SH-SY5Y (cell line): ENCODE data around the gene GNL3.

ENCODE experiments used
- GATA2 ChIP-seq: IDR thresholded peaks from 2 replicates; pipeline ENCODE4 v1.6.1; 2011; ENCODE audit warnings: mild to moderate bottlenecking, low read depth, low read length
- GATA3 ChIP-seq: IDR thresholded peaks from 2 replicates; pipeline ENCODE4 v1.6.1; 2011; ENCODE audit warnings: low read depth, mild to moderate bottlenecking, low read length, moderate library complexity

The GNL3 gene

DNA sequence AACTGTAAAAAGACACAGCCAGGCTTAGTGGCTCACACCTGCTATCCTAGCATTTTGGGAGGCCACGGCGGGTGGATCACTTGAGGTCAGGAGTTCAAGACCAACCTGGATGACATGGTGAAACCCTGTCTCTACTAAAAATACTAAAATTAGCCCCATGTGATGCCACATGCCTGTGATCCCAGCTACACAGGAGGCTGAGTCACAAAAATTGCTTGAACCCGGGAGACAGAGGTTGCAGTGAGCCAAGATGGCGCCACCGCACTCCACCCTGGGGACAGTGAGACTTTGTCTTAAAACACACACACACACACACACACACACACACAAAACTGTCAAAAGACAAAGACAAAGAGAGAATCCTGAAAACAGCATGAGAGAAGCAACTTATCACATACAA is 38.1 kb downstream of the GNL3 start:
- TF ChIP-seq GATA2, result no peak
- TF ChIP-seq GATA3, result no peak

DNA sequence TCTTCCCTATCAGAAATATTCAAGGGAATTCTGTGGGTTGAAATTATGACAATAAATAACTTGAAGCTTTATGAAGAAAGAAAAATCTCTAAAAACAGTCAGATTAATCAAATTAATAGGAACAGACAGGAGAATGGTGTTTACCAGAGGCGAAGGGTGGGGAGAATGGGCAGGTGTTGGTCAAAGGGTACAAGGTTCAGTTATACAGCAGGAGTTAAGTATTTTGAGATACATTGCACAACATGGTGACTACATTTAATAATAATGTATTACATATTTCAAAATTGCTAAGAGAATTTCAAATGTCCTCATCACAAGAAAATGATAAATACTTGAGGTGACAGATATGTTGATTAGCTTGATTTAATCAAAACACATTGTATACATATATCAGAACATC is 38.7 kb downstream of the GNL3 start:
- no peak for TF ChIP-seq GATA2

DNA sequence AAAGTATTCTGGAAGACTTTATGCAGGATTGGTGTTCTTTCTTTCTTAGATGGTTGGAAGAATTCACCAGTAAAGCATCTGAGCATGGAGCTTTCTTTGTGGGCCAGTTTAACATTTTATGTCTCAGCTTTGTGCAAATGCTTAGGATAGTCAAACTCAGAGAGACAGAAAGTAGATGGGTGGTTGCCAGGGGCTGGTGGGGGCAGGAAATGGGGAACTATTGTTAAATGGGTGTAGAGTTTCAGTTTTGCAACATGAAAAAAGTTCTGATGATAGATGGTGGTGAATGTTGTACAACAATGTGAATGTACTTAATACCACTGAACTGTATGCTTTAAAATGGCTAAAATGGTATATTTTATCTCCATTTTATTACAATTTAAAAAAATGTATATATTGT is 44.8 kb downstream of the GNL3 start:
- TF ChIP-seq GATA2 (no peak), GATA3 (no peak)

DNA sequence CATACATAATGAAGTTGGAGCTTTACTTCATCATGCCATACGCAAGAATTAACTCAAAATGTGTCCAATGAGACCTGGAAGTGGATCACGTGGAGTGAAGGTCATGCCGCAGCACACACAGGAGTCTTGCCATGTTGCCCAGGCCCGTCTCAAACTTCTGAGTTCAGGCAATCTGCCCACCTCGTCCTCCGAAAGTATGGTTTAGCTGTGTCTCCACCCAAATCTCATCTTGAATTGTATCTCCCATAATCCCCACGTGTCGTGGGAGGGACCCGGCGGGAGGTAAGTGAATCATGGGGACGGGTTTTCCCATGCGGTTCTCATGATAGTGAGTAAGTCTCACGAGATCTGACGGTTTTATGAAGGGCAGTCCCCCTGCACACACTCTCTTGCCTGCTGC is 45.8 kb downstream of the GNL3 start:
- TF ChIP-seq GATA3 (no peak), GATA2 (no peak)

DNA sequence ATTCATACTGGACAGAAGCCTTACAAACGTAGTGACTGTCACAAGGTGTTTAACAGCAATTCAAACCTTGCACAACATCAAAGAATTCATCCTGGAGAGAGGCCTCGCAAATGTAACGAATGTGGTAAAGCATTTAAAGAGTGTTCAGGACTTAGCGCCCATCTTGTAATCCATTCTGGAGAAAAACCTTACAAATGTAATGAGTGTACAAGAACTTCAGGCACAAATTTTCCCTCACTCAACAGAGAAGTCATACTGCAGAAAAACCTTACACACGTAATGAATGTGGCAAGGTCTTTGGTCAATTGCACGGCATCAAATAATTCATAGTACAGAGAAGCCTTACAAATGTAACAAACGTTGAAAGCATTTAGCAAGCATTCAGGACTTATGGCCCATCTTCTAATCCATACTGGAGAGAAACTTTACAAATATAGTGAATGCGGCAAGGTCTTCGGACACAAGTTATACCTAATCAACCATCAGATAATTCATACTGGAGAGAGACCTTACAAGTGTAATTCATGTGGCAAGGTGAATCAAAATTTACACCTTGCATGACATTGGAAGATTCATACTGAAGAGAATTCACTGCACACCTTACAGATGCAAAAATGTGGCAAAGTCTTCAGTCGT is 47.5 kb downstream of the GNL3 start:
- no peak for TF ChIP-seq GATA3
- no peak for TF ChIP-seq GATA2

DNA sequence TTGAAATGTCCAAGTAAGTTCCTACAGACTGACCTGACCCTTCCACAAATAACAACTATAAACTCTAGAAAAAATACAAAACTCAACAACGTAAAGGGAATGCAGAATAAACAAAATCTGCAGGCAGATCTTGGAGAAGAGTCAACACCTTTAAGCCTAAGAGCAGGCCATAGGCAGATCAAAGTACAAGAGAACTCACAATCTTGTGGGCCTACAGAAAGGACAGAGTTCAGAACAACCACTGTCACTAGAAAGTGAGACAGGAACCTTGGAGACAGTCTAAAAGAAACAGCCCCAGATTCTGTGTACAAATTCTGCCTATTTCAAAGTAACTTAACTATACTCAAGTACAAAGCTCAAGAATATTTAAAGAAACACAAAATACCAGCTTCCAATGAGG is 53.9 kb downstream of the GNL3 start:
- TF ChIP-seq GATA3 (no peak), GATA2 (no peak)

DNA sequence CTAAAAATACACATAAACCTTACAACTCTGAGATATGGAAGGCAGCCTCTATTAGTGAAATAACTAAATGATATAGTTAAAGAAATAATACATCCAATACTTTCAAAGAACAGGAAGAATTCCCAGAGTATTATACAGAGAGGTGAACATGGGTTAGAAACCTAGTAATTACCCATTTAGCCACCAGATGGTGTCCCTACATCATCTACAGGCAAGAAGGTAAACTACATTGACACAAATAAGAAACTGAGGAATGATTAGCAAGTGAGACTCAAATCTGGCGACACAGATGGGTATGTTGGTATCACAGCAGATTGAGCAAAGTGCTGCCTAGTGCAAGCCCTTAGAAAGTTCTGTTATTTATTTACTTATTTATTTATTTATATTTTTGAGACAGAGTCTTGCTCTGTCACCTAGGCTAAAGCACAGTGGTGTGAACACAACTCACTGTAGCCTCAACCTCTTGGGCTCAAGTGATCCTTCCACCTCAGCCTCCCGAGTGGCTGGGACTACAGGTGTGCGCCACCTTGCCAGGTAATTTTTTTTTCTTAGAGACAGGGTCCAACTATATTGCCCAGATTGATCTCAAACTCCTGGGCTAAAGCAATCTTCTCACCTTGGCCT is 56.7 kb downstream of the GNL3 start:
- TF ChIP-seq GATA3, result no peak
- TF ChIP-seq GATA2, result no peak

DNA sequence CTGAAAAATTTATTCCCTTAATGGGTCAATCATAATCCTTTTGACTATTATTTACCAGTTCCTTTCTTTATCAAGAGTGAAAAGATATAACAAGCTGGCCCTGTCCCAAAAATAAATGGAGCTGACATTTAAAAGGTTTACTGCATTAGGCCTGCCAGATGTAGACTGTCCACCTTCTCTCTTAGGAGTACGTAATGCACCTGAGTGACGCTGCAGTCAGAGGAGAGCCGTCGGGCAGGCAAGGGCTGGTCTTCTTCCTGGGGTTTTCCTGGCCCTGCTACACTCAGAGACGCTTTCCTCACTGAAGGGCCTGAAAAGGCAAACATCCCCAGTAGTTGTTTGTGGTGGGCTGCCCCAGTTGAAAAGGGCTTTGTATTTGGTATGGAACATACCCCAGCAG is 57.3 kb downstream of the GNL3 start:
- TF ChIP-seq GATA2 (no peak), GATA3 (no peak)

DNA sequence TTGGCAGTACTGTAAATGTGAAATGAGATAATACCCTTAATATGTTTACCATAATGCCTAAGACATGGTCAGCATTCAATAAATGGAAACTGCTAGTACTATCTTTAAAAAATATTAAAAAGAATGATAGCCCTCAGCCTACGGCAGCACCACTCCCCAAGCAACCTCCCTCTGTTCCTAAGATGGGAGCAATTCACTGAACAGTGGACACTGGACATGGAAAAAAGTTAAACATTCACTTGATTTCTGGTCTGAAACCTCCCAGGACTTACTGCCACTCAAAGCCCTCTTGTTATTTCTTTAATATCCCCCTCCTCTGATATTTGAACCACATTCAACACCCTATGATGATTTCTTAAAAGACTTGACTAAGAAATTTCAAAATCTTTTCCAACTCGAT is 57.9 kb downstream of the GNL3 start:
- TF ChIP-seq GATA2 (no peak), GATA3 (no peak)
